ENCODE data around the gene HPSE2.

Gene HPSE2

DNA sequence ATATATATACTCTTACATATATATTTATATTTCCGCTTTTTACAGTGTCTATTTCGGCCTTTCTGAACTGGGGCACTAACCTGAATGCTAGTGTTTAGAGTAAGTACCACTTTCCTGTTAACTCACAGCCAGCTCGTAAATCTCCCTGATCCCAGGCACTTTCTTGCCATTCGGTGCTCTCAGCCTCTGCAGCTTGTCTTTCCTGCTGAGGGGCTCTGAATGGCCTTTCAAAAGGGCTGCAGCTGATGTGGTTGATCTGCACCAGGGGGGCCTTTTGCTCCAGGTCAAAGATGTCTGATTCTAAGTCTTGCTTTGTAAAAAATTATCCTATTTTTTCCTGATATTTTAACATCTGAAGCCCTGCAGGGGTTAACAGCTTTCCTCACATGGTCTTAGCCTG, 763.5 kb downstream of the HPSE2 start:
- H3K4me3 ChIP-seq (ENCODE audit: low read depth, low read length) = no peak overlapping the region

- no peak overlapping the region for H3K4me3 ChIP-seq (ENCODE audit: low read depth, low read length)
Measured at GRCh38 chr10:98470850-98471249, 764.8 kb downstream of the HPSE2 start.

- H3K4me3 ChIP-seq (ENCODE audit: low read depth, low read length) = no peak overlapping the region
Measured at GRCh38 chr10:98469001-98469931, 766.4 kb downstream of the HPSE2 start.

DNA sequence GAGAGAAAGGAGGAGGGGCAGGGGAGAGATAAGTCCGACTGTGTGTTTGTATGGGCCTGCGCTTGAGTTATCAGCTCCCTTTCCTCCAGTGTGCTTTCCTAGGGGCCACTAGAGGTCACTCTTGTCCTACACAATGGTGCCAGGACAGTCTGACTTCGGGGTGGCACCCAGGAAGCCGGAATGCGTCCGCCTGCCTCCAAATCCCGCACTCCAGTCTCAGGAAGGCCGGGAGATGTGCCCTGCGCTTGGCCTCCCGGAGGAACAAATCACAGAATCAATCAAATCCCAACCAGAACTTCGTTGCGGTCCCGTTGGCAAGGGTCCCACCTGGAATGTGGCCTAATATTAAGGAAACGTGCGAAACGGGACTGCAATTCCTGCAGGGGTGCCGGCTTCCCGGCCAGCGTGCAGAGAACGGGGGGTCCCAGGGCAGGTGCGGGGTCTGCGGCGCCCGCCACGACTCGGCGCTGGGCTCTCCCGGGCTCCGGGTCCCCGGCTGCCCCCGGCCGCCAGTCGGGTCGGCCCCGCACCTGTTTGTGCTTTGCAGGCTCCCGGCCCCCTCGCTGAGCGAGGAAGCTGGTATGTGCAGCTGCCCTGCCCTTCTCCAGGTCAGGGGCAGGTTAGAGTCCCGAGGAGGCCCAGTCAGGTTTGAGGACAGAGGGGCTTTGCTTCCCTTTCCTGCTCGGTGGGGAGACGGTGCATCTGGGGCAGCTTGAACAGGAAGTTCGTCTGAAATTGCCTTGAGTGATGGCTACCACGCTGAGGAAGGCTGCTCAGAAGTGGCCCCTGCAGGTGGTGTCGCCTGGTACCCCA, 767.9 kb downstream of the HPSE2 start:
- H3K4me3 ChIP-seq (ENCODE audit: low read depth, low read length) = peak overlapping the region; percentile 45

GRCh38 chr10:98466861-98467505, 768.7 kb downstream of the HPSE2 start:
- H3K4me3 ChIP-seq (ENCODE audit: low read depth, low read length) = no peak overlapping the region

DNA sequence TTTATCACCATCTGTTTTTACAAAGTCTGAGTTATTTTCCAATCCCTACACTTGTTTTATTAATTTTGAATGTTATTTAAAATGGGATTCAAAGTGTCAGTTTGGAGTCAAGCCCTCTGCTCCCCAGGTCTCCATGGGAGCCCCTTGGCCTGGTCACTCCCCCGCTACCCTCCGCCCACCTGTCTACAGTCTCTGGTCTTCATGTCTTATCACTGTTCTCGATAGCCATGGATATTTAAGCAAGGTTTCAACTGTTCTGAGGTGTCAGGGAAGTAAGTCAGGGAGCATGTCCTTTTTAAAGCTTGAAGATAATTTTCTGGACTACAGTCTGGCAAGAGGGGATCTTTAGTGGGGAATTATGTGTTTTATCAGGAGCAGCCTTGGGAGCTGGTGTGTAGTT, 769.8 kb downstream of the HPSE2 start:
- no peak overlapping the region for H3K4me3 ChIP-seq (ENCODE audit: low read depth, low read length)

GRCh38 chr10:98463976-98464754, 771.5 kb downstream of the HPSE2 start:
- H3K4me3 ChIP-seq (ENCODE audit: low read depth, low read length) = no peak overlapping the region

- H3K4me3 ChIP-seq (ENCODE audit: low read depth, low read length) = no peak overlapping the region
Measured at GRCh38 chr10:98463016-98463415, 772.6 kb downstream of the HPSE2 start.

DNA sequence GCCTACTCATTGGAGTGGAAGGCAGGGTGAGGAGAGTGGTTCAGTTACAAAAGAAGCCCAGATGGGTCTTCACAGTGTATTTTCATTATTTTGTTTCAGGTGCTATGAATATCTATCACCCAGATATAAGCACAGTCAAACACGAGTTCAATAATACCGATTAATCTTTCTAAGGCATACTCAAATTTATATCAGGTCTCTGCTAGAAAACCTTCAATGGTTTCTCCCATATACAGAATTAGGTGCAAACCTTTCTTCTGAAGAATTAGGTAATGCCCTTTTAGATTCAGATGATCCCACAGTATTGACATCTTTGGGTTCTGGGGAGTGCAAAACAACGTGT, 774.2 kb downstream of the HPSE2 start:
- H3K4me3 ChIP-seq (ENCODE audit: low read depth, low read length) = no peak overlapping the region

DNA sequence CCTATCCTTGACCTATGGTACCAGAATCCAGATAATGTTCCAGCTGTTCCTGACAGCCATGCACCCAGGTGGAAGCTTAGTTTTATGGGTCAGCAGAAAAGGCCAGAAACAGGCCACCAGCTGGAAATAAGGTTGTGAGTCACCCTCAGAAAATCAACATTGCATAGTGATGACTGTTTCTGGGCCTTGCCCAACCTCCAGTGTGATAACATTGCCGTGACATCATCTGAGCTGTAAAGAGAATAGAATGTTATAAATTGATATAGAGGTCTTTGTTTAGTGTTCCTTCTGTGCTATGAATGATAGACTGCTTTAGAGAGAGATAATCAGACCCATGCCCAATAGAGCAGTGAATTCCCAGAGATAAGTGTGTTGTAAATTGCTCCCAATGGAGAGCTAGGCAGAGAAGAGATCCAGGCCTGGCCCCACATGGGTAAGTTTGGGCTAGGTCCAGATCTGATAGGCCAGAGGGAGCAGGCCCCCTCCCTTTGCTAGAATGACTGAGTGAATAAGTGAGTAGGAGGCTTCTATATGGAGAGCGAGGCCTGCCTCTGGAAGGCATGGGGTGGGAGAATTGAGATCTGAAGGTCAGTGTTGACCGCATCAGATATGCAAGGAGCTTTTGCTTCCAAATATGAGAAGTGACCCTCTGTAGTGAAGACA, 774.7 kb downstream of the HPSE2 start:
- H3K4me3 ChIP-seq (ENCODE audit: low read depth, low read length) = no peak overlapping the region

DNA sequence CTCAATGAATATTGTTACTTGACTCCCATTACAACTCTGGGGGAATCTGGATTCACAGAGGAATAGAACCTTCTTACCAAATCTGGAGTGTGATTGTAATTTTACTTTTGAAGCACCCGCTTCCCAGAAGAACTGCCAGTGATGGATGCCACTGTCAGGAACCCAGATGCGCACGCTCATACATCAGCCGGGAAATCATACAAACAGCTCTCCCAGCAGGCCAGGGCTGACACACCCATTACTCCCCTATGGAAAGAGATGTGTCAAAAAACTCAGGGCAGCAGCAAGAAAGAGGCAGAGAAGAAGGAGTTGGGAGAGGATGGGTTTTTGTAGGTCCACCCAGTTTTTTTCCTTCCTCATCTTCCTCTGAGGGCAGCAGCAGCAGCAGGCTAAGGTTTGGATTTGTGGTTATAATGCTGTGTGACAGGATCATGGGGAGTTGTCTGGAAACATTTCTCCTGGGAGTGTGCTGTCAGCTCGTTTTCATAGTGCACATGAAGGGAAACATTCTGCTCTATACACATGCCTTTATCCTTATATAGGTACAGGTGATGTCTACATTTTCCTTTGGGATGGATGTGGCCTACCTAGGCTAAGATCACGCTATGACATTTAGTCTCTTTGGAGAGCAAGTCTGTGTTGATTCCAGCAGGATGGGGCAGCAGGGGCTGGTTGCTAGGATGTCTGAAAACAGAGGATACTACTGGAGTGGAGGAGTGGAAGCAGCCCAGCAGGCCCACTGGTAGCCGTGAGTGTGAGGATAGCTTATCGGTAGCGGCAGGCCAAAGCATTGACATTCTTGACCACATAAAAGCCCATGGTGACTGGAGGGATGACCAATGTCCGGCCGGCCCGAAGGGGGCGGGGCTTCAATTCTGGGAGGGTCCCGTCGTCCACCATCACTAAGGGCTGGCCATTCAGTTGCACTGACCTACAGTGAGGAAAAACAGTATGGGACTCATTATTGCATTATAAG, 776.6 kb downstream of the HPSE2 start:
- no peak overlapping the region for H3K4me3 ChIP-seq (ENCODE audit: low read depth, low read length)

DNA sequence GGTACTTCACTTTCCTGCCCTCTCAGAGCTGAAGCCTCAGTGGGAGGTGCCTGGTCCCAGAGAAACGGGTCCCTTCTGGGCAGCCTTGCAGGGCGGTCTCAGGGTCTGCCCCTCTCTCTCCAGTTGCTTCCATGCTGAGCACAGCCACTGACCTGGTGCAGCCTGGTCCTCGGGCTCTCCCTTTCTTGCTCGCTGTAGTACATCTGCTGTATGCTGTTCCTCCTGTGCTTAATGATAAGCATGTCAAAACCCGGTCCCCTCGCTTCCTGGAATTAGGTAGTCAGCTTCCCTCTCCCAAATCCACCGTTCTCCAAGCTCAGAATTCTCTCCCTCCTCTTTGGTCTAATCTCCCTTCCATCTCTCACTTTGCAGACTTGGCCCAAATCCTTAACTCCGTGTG, 777.9 kb downstream of the HPSE2 start:
- H3K4me3 ChIP-seq (ENCODE audit: low read depth, low read length) = no peak overlapping the region

DNA sequence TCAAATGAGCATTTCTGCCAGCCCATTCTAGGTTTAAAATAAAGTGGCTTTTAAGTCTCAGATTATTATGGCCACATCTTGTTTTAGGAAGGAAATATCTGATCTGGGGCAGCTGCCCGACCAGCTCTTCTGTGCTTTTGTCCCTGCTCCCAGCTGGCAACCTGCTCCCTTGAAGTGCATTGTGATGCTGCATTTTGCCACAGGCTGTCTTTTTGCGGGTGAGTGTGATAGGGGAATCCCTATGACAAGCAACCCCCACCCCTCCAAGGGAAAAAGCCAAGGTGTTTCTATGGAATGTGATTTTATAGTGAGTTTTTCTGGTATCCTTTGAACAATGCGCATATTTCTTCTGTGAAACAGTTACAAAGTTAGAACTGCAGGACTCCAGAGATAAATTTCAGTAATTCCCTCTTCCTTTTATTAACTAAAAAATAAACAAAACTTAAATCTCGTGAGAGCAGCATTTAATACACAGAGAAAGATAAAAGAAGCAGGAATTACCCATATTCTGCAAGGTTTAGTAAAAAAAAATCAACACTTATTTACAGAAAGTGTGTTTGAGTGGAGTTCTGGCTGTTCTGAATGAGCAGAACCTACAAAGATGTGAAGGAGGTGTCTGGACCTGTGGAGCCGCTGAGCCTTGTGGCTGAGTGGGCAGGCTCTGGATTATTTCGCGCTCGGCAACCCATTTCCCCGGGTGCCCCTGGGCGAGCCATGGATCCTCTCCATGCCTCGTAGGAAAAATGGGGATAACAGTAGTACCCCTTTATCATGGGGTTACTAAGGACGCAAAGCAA, 778.8 kb downstream of the HPSE2 start:
- no peak overlapping the region for H3K4me3 ChIP-seq (ENCODE audit: low read depth, low read length)

GRCh38 chr10:98456043-98456570, 779.5 kb downstream of the HPSE2 start:
- H3K4me3 ChIP-seq (ENCODE audit: low read depth, low read length) = no peak overlapping the region

DNA sequence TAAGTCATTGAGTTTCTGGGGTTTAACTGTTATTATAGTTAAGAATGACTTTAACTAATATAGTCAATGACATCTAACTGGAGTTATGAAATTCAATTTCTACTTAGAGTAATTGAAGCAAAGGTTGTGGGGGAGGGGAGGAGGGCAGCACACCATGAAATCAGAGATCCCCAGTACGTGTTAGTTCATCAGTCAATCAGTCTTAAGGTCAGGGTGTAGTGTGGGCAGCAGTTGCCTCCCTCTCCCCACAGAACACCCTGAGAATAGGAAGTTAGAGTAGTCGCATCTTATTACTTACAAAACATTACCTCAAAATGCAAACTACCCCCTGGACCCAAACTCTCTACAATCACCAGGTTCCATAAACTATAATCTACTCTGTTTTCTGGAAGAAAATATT, 781.9 kb downstream of the HPSE2 start:
- H3K4me3 ChIP-seq (ENCODE audit: low read depth, low read length) = no peak overlapping the region

GRCh38 chr10:98450618-98451017, 785.0 kb downstream of the HPSE2 start:
- H3K4me3 ChIP-seq (ENCODE audit: low read depth, low read length) = no peak overlapping the region

DNA sequence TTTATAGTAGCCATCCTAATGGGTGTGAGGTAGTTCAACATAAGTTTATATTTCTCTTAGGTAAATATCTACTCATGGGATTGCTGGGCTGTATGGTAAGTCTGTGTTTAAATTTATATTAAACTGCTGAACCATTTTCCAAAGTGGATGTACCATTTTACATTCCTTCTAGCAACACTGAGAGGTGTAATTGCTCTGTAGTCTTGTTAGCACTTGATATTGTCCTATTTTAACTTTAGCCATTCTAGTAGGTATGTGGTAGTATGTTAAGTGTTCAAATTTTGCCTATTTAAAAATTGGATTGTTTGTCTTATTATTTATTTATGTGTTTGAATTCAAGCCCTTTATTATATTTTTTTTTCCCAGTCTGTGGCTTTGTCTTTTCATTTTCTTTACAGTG, 786.4 kb downstream of the HPSE2 start:
- H3K4me3 ChIP-seq (ENCODE audit: low read depth, low read length) = no peak overlapping the region

- H3K4me3 ChIP-seq (ENCODE audit: low read depth, low read length) = peak within 1 kb of the TSS; percentile 62
Measured at GRCh38 chr10:98446661-98447221, 788.9 kb downstream of the HPSE2 start, which contains the start of gene HPS1. Gene HPS1, minus strand, starts transcription at chr10:98446935. Its CDS starts 3,695 bp downstream, at chr10:98443240.
